Endothelial cell of umbilical vein (primary cell): Measurements from ENCODE around the gene PLXNB1. TPM values are rescaled to one million over a fixed set of nuclear protein-coding genes. Genes with fewer than 3 reads are reported as not detected.

ENCODE experiments used
- BruUV-seq: library from RNA; stranded (reverse); fragments of 400-500 nt; replicated peaks from 2 replicates; lab custom pipeline; 2021; lab: Mats Ljungman, UMichigan
- CTCF ChIA-PET: fragments of 300-600, 350-600 bp; sonication (Branson Sonifier 250); formaldehyde crosslinking; loops from one replicate; lab custom pipeline; 2021; ENCODE audit warnings: antibody characterized with exemption, inconsistent platforms; lab: Charles Lee
- POLR2A ChIA-PET: fragments of 300-600, 350-600 bp; sonication (Branson Sonifier 250); formaldehyde crosslinking; loops from one replicate; lab custom pipeline; 2021; ENCODE audit warnings: antibody characterized with exemption, inconsistent platforms; lab: Charles Lee
- DNase-seq: peaks from one replicate; pipeline ENCODE4 v3.0.0-alpha.2; 2011; ENCODE audit warnings: low read depth, low spot score
- FAIRE-seq: peaks from 2 replicates; lab custom pipeline; 2011; peaks lifted over from hg19 to GRCh38; lab: Jason Lieb, UNC
- H2AFZ ChIP-seq: 2 replicates; pipeline ENCODE4 v1.6.0; 2012; ENCODE audit warnings: low read depth, low read length, control low read depth, inconsistent platforms
- H3K27ac ChIP-seq: 2 replicates; pipeline ENCODE4 v1.5.1; 2011; ENCODE audit warnings: low read depth, mild to moderate bottlenecking, control low read depth, low read length, moderate library complexity; ENCODE audit not compliant: insufficient read depth
- H3K27me3 ChIP-seq, 2 experiments: 2 replicates each; pipeline versions ENCODE4 v1.6.0 to v1.6.1; 2011; ENCODE audit warnings: low read length in 2 of 2, mixed read lengths in 1 of 2; ENCODE audit not compliant: control insufficient read depth in 2 of 2, insufficient read depth in 2 of 2
- H3K36me3 ChIP-seq, 2 experiments: 2 replicates in 1 of 2; 3 replicates in 1 of 2; pipeline ENCODE4 v1.5.1; 2011; ENCODE audit warnings: low read length in 2 of 2, mild to moderate bottlenecking in 1 of 2, moderate library complexity in 1 of 2; ENCODE audit not compliant: control insufficient read depth in 2 of 2, insufficient read depth in 2 of 2; ENCODE audit errors: extremely low read depth in 1 of 2
- H3K4me1 ChIP-seq: 3 replicates; pipeline ENCODE4 v1.5.1; 2011; ENCODE audit warnings: mild to moderate bottlenecking, low read length; ENCODE audit not compliant: control insufficient read depth, insufficient read depth; ENCODE audit errors: extremely low read depth
- H3K4me2 ChIP-seq: 2 replicates; pipeline ENCODE4 v1.6.1; 2011; ENCODE audit warnings: low read length, control low read depth, mixed read lengths; ENCODE audit not compliant: insufficient read depth
- H3K4me3 ChIP-seq, 3 experiments: fragments of 200-600 bp in 1 of 3; sonication (generic), shearing (Covaris generic) in 1 of 3; replicated peaks in 1 of 3; 2 replicates each; pipeline ENCODE4 v1.5.1; 2011 to 2016; ENCODE audit warnings: control low read depth in 3 of 3, low read length in 3 of 3, mild to moderate bottlenecking in 2 of 3, inconsistent platforms in 1 of 3, low read depth in 1 of 3, moderate library complexity in 1 of 3; ENCODE audit not compliant: insufficient read depth in 1 of 3
- H3K79me2 ChIP-seq: 2 replicates; pipeline ENCODE4 v1.6.0; 2012; ENCODE audit warnings: low read length, inconsistent platforms; ENCODE audit not compliant: control insufficient read depth, insufficient read depth
- H3K9ac ChIP-seq: replicated peaks from 2 replicates; pipeline ENCODE3; 2011; ENCODE audit warnings: low read length, control low read depth; ENCODE audit not compliant: insufficient read depth; ENCODE audit errors: extremely low read depth
- H3K9me1 ChIP-seq: replicated peaks from 3 replicates; pipeline ENCODE4 v1.6.0; 2011; ENCODE audit warnings: mild to moderate bottlenecking, low read length; ENCODE audit not compliant: control insufficient read depth, insufficient read depth; ENCODE audit errors: extremely low read depth
- H3K9me3 ChIP-seq: replicated peaks from 2 replicates; pipeline ENCODE4 v1.5.1; 2012; ENCODE audit warnings: low read length, inconsistent platforms; ENCODE audit not compliant: control insufficient read depth, insufficient read depth
- H4K20me1 ChIP-seq: replicated peaks from 2 replicates; pipeline ENCODE3; 2011; ENCODE audit warnings: mild to moderate bottlenecking, low read length; ENCODE audit not compliant: control insufficient read depth, insufficient read depth; ENCODE audit errors: extremely low read depth
- CTCF ChIP-seq, 2 donors: IDR thresholded peaks; 1 replicate in 1 of 2; 2 replicates in 1 of 2; pipeline ENCODE4 v1.5.1; 2011; ENCODE audit warnings: low read length in 2 of 2, mild to moderate bottlenecking in 2 of 2, moderate library complexity in 2 of 2, control low read depth in 1 of 2, inconsistent platforms in 1 of 2, low read depth in 1 of 2; ENCODE audit not compliant: insufficient read depth in 1 of 2; ENCODE audit errors: extremely low read depth in 1 of 2
- EZH2 ChIP-seq: IDR thresholded peaks from 2 replicates; pipeline ENCODE4 v1.6.1; 2012; ENCODE audit warnings: borderline replicate concordance, low read depth, mild to moderate bottlenecking, moderate library complexity, low read length, inconsistent platforms; ENCODE audit not compliant: severe bottlenecking
- FOS ChIP-seq: IDR thresholded peaks from 2 replicates; pipeline ENCODE4 v1.6.1; 2011; ENCODE audit warnings: mild to moderate bottlenecking, low read length, moderate library complexity, borderline replicate concordance; ENCODE audit not compliant: insufficient read depth
- GATA2 ChIP-seq: IDR thresholded peaks from 2 replicates; pipeline ENCODE4 v1.7.0; 2011; ENCODE audit warnings: low read depth, mild to moderate bottlenecking, moderate library complexity, mixed read lengths, low read length; ENCODE audit not compliant: insufficient read length, insufficient read depth
- JUN ChIP-seq: IDR thresholded peaks from 2 replicates; pipeline ENCODE4 v1.6.1; 2011; ENCODE audit warnings: borderline replicate concordance, low read depth; ENCODE audit not compliant: insufficient read length, insufficient read depth
- MAX ChIP-seq: IDR thresholded peaks from 2 replicates; pipeline ENCODE4 v1.6.1; 2011; ENCODE audit not compliant: insufficient read depth, insufficient read length
- MYC ChIP-seq: IDR thresholded peaks from one replicate; pipeline ENCODE4 v1.6.1; 2011; ENCODE audit warnings: mild to moderate bottlenecking, low read depth, low read length
- POLR2A ChIP-seq: IDR thresholded peaks from 2 replicates; pipeline ENCODE4 v1.6.1; 2012; ENCODE audit warnings: low read depth, mild to moderate bottlenecking, control low read depth, low read length
- POLR2AphosphoS5 ChIP-seq: IDR thresholded peaks from 2 replicates; pipeline ENCODE4 v1.6.1; 2012; ENCODE audit warnings: low read depth, mild to moderate bottlenecking, control low read depth, low read length, moderate library complexity; ENCODE audit not compliant: insufficient read depth
- dilution Hi-C: fragments of 300-500 bp; cut with MboI; formaldehyde crosslinking; loops from one replicate; pipeline ENCODE4 v1.15.0; 2019; ENCODE audit warnings: low sequenced_read_pairs; ENCODE audit not compliant: extremely low pct_ligation_motif_present
- intact Hi-C: fragments of 100-400 bp; cut with micrococcal nuclease; formaldehyde crosslinking; loops from one replicate; pipeline ENCODE4 v1.10.0; 2022
- polyA plus RNA-seq, 4 experiments: library from polyadenylated mRNA; depleted of rRNA in 3 of 4; stranded (reverse) in 3 of 4; unstranded in 1 of 4; fragments of >200 nt; gene quantifications; 2 replicates each; pipeline versions ENCODE4 v1.2.1 to v1.2.3, GENCODE V29; 2011 to 2012; ENCODE audit warnings: missing spikeins in 1 of 4
- total RNA-seq: library from RNA; stranded (reverse); gene quantifications from 2 replicates; pipeline ENCODE4 v1.2.3, GENCODE V29; 2021

The PLXNB1 gene
- total and polyA plus RNA-seq, 2 donors (not counting 3 experiments of a cell fraction or from before 2014, with no cell fraction given) = 43.1 to 45.2 TPM

GRCh38 chr3:48460517-48460902, 30.6 kb upstream of the PLXNB1 start:
- Histone ChIP-seq H3K4me3 (no peak overlapping the region), H3K4me1 (peaks cover 6% of the 10 kb centered on the region), H3K79me2 (no peaks in the 10 kb centered on the region), H3K27ac (no peak overlapping the region), H3K4me2 (no peak overlapping the region), H2AFZ (no peak overlapping the region), H4K20me1 (no peaks in the 10 kb centered on the region), H3K9me1 (no peaks in the 10 kb centered on the region), H3K9me3 (no peaks in the 10 kb centered on the region), H3K9ac (no peak overlapping the region), H3K27me3 (no peaks in the 10 kb centered on the region), H3K36me3 (peaks cover 14 to 27% of the 10 kb centered on the region in 2 experiments)
- FAIRE-seq = no peak
- TF ChIP-seq GATA2 (no peak), MYC (no peak), POLR2A (no peak), MAX (no peak), CTCF (IDR thresholded peaks at IDR 0.05; ENCODE audit: extremely low read depth in 1 of 2, insufficient read depth in 1 of 2, low read depth in 1 of 2, low read length in 2 of 2) (no peak), POLR2AphosphoS5 (no peak), JUN (no peak), FOS (no peak), EZH2 (no peak)
- intact Hi-C loops (no loop called here), dilution Hi-C loops (no loop called here)
- DNase-seq = no peak
- POLR2A ChIA-PET = no interaction called here
- BruUV-seq = no TSS peak
- CTCF ChIA-PET = interaction anchor here (3.7 kb wide), 1 partner anchor 89 kb away, joined by 12 read pairs; no protein-coding TSS in a partner anchor
